CD14-positive monocyte (primary cell): ENCODE measurements around the gene DOCK3. TPM values are rescaled to one million over a fixed set of nuclear protein-coding genes. Genes with fewer than 3 reads are reported as not detected.
A peak's percentile ranks its signal among the peaks of the same experiment; 100 is the strongest.

Experiments
- DNase-seq, 3 donors: peaks; one replicate each; pipeline ENCODE4 v3.0.0-alpha.2; 2011 to 2022
- H2AFZ ChIP-seq: 2 replicates; pipeline ENCODE4 v1.6.0; 2012; ENCODE audit warnings: mild to moderate bottlenecking, low read depth, low read length, inconsistent platforms; ENCODE audit not compliant: insufficient read depth, poor library complexity, severe bottlenecking
- H3K27ac ChIP-seq, 2 donors: 1 replicate in 1 of 2; 2 replicates in 1 of 2; pipeline ENCODE4 v1.5.1; 2012 to 2013; ENCODE audit warnings: low read length in 2 of 2, control low read depth in 1 of 2, inconsistent platforms in 1 of 2, low read depth in 1 of 2, mild to moderate bottlenecking in 1 of 2
- H3K27me3 ChIP-seq, 2 donors: one replicate each; pipeline versions ENCODE4 v1.6.0 to v1.6.1; 2011 to 2013; ENCODE audit warnings: low read length in 2 of 2; ENCODE audit not compliant: control insufficient read depth in 2 of 2, insufficient read depth in 2 of 2
- H3K36me3 ChIP-seq, 2 donors: replicated peaks in 1 of 2; 1 replicate in 1 of 2; 2 replicates in 1 of 2; pipeline versions ENCODE4 v1.5.1 to v1.6.1; 2012 to 2013; ENCODE audit warnings: low read length in 2 of 2, control low read depth in 1 of 2, inconsistent platforms in 1 of 2, mild to moderate bottlenecking in 1 of 2; ENCODE audit not compliant: insufficient read depth in 2 of 2, control insufficient read depth in 1 of 2
- H3K4me1 ChIP-seq, 2 donors: 1 replicate in 1 of 2; 2 replicates in 1 of 2; pipeline versions ENCODE4 v1.5.1 to v1.6.1; 2012 to 2013; ENCODE audit warnings: low read length in 2 of 2, control low read depth in 1 of 2, inconsistent platforms in 1 of 2, mild to moderate bottlenecking in 1 of 2, moderate library complexity in 1 of 2; ENCODE audit not compliant: insufficient read depth in 2 of 2, control insufficient read depth in 1 of 2
- H3K4me2 ChIP-seq: replicated peaks from 2 replicates; pipeline ENCODE3; 2012; ENCODE audit warnings: low read length, moderate library complexity, mild to moderate bottlenecking; ENCODE audit not compliant: poor library complexity, severe bottlenecking; ENCODE audit errors: extremely low read depth
- H3K4me3 ChIP-seq, 3 experiments: fragments of 200-600 bp in 1 of 3; sonication (generic) in 1 of 3; replicated peaks in 1 of 3; 1 replicate in 2 of 3; 2 replicates in 1 of 3; pipeline ENCODE4 v1.5.1; 2011 to 2013; ENCODE audit warnings: low read length in 3 of 3, mild to moderate bottlenecking in 3 of 3, control low read depth in 2 of 3, low read depth in 2 of 3, inconsistent platforms in 1 of 3, moderate library complexity in 1 of 3
- H3K79me2 ChIP-seq: 2 replicates; pipeline ENCODE4 v1.6.0; 2012; ENCODE audit warnings: mild to moderate bottlenecking, control low read depth, inconsistent platforms, low read length, moderate library complexity; ENCODE audit not compliant: insufficient read depth
- H3K9ac ChIP-seq: 2 replicates; pipeline ENCODE4 v1.6.0; 2017; ENCODE audit warnings: low read length, mild to moderate bottlenecking; ENCODE audit not compliant: insufficient read depth, poor library complexity, severe bottlenecking
- H3K9me3 ChIP-seq, 2 donors: replicated peaks in 1 of 2; 1 replicate in 1 of 2; 2 replicates in 1 of 2; pipeline versions ENCODE4 v1.5.1 to v1.6.1; 2012 to 2013; ENCODE audit warnings: low read length in 2 of 2, control low read depth in 1 of 2; ENCODE audit not compliant: control insufficient read depth in 1 of 2, insufficient read depth in 1 of 2
- H4K20me1 ChIP-seq: 2 replicates; pipeline ENCODE4 v1.6.0; 2012; ENCODE audit warnings: mild to moderate bottlenecking, low read length, control low read depth, moderate library complexity; ENCODE audit not compliant: insufficient read depth
- H3K27ac Mint-ChIP-seq, 7 donors: one replicate each; pipeline ENCODE4 v1.8.0; 2020; ENCODE audit warnings: mild to moderate bottlenecking in 7 of 7, mixed read lengths in 7 of 7, moderate library complexity in 6 of 7, inconsistent platforms in 2 of 7
- H3K27me3 Mint-ChIP-seq, 3 donors: one replicate each; pipeline ENCODE4 v1.8.0; 2021 to 2022; ENCODE audit warnings: low read depth in 3 of 3, mild to moderate bottlenecking in 3 of 3, mixed read lengths in 3 of 3, moderate library complexity in 3 of 3, inconsistent platforms in 1 of 3
- H3K36me3 Mint-ChIP-seq, 2 donors: one replicate each; pipeline ENCODE4 v1.8.0; 2020; ENCODE audit warnings: mixed read lengths in 2 of 2, inconsistent platforms in 1 of 2, mild to moderate bottlenecking in 1 of 2
- H3K4me1 Mint-ChIP-seq: one replicate; pipeline ENCODE4 v1.8.0; 2020; ENCODE audit warnings: mild to moderate bottlenecking, mixed read lengths
- H3K4me3 Mint-ChIP-seq, 2 donors: one replicate each; pipeline ENCODE4 v1.8.0; 2020; ENCODE audit warnings: mild to moderate bottlenecking in 2 of 2, mixed read lengths in 2 of 2, moderate library complexity in 1 of 2
- H3K9me3 Mint-ChIP-seq, 7 donors: one replicate each; pipeline ENCODE4 v1.8.0; 2020 to 2022; ENCODE audit warnings: mixed read lengths in 7 of 7, mild to moderate bottlenecking in 6 of 7, moderate library complexity in 6 of 7, inconsistent platforms in 2 of 7
- WGBS: methylation state at CpG from one replicate; pipeline ENCODE4 v1.1.5; 2013; ENCODE audit warnings: missing lambda C conversion rate; ENCODE audit not compliant: insufficient coverage; 5-methylcytosine and 5-hydroxymethylcytosine counted together
- intact Hi-C, 2 donors: fragments of 100-400 bp; cut with micrococcal nuclease; formaldehyde crosslinking; loops; one replicate each; pipeline versions ENCODE4 v1.15.0 to v1.15.1; 2023
- polyA plus RNA-seq, 3 donors: library from polyadenylated mRNA; depleted of rRNA in 1 of 3; unstranded in 2 of 3; stranded (reverse) in 1 of 3; fragments of 300-500 nt in 2 of 3; fragments of >200 nt in 1 of 3; fragmentation: Illumina TruSeq in 2 of 3; gene quantifications; 1 replicate in 2 of 3; 2 replicates in 1 of 3; pipeline ENCODE4 v1.2.3, GENCODE V29; 2012 to 2021
- TF ChIP-seq, protein P1 (sequence below): fragments of 200-600 bp; IDR thresholded peaks from one replicate; pipeline ENCODE4 v1.8.0; 2022; ENCODE audit warnings: antibody characterized with exemption, mild to moderate bottlenecking

DOCK3 gene
- polyA plus RNA-seq, 3 donors, result 0.03 TPM; not detected in 1

DNA sequence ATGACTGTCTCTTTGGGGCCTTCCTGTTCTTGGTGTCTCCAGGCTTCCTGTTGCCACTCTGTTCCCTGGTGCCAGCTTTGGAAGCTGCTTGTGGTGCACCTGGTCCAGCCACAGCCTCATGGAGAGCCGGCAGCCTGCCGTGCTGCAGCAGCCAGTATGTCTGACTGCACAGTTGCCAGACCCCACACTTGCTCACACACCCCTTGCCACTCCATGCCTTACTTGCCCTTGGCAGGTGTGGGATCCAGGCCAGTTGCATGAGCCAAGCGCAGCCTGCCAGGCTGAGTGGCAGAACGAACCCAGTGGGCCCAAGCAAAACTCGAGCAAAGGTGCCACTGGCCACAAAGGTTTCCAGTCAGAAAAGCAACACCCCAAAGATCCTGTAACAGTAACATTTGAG lies 309.2 kb downstream of the DOCK3 start:
- no peaks in the 10 kb centered on the region for H3K4me1 ChIP-seq
- Mint-ChIP-seq H3K4me1 (no peaks in the 10 kb centered on the region), H3K36me3 (no peaks in the 10 kb centered on the region), H3K4me3 (no peak overlapping the region), H3K27ac (peak overlapping the region in 2 of 7 donors; percentile 15 to 66), H3K9me3 (peaks cover 2 to 15% (median 9%) of the 10 kb centered on the region in 7 donors), H3K27me3 (peaks cover 0 to 5% (median 0%) of the 10 kb centered on the region in 3 donors)
- H3K9ac ChIP-seq, result no peak overlapping the region
- H3K36me3 ChIP-seq, result no peaks in the 10 kb centered on the region
- no peak overlapping the region for H2AFZ ChIP-seq
- H3K9me3 ChIP-seq, result peaks cover 10 to 30% of the 10 kb centered on the region in 2 donors
- H3K27ac ChIP-seq, result no peak overlapping the region
- DNase-seq, result no peak
- no peak overlapping the region for H3K4me2 ChIP-seq
- H3K27me3 ChIP-seq, result no peaks in the 10 kb centered on the region
- intact Hi-C loops, result no loop called here
- H4K20me1 ChIP-seq, result no peaks in the 10 kb centered on the region
- 100% methylated on average over 5 of the region's 5 CpGs for WGBS
- H3K4me3 ChIP-seq, result no peak overlapping the region
- TF ChIP-seq, protein P1, sequence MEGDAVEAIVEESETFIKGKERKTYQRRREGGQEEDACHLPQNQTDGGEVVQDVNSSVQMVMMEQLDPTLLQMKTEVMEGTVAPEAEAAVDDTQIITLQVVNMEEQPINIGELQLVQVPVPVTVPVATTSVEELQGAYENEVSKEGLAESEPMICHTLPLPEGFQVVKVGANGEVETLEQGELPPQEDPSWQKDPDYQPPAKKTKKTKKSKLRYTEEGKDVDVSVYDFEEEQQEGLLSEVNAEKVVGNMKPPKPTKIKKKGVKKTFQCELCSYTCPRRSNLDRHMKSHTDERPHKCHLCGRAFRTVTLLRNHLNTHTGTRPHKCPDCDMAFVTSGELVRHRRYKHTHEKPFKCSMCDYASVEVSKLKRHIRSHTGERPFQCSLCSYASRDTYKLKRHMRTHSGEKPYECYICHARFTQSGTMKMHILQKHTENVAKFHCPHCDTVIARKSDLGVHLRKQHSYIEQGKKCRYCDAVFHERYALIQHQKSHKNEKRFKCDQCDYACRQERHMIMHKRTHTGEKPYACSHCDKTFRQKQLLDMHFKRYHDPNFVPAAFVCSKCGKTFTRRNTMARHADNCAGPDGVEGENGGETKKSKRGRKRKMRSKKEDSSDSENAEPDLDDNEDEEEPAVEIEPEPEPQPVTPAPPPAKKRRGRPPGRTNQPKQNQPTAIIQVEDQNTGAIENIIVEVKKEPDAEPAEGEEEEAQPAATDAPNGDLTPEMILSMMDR, result no peak
- H3K79me2 ChIP-seq, result no peaks in the 10 kb centered on the region

DNA sequence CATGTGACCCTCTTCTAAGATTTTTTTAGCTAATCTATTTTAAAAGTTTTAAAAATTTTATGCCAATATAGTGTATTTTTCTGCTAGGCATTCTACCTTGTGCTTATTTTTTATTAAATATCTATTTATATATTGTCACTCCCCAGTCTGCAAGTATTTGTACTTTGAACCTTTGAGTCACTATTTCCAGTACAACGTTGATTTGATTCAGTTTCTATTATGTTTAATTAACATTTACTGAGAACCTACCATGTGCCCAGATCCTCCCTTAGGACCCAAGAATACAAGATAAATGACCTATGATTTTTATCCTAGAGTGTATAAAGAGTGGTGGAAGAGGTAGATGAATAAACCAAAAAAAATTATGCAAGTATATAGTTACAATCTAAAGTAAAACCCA lies 311.2 kb downstream of the DOCK3 start:
- intact Hi-C loops, result no loop called here
- Histone ChIP-seq H3K9me3 (peaks cover 10 to 40% of the 10 kb centered on the region in 2 donors), H3K79me2 (no peaks in the 10 kb centered on the region), H2AFZ (no peak overlapping the region), H3K4me2 (no peak overlapping the region), H3K27ac (no peak overlapping the region), H3K4me1 (no peaks in the 10 kb centered on the region), H4K20me1 (no peaks in the 10 kb centered on the region), H3K9ac (no peak overlapping the region), H3K4me3 (no peak overlapping the region), H3K27me3 (no peaks in the 10 kb centered on the region), H3K36me3 (no peaks in the 10 kb centered on the region)
- TF ChIP-seq, protein P1, result no peak
- H3K36me3 Mint-ChIP-seq, result no peaks in the 10 kb centered on the region
- no CpG with 5 or more reads among the region's 1 CpG for WGBS
- H3K4me3 Mint-ChIP-seq, result no peak overlapping the region
- no peaks in the 10 kb centered on the region for H3K4me1 Mint-ChIP-seq
- peaks cover 10 to 25% (median 20%) of the 10 kb centered on the region in 7 donors for H3K9me3 Mint-ChIP-seq
- no peak overlapping the region for H3K27ac Mint-ChIP-seq
- no peaks in the 10 kb centered on the region for H3K27me3 Mint-ChIP-seq
- DNase-seq, result no peak
